Measurements from ENCODE around the gene TFAP2A. TPM values are rescaled to one million over a fixed set of nuclear protein-coding genes. Genes with fewer than 3 reads are reported as not detected.

TFAP2A gene
- total RNA-seq, 4 donors from 2014 or later = 0.20 to 1.2 (median 0.66) TPM; not detected in 1

DNA sequence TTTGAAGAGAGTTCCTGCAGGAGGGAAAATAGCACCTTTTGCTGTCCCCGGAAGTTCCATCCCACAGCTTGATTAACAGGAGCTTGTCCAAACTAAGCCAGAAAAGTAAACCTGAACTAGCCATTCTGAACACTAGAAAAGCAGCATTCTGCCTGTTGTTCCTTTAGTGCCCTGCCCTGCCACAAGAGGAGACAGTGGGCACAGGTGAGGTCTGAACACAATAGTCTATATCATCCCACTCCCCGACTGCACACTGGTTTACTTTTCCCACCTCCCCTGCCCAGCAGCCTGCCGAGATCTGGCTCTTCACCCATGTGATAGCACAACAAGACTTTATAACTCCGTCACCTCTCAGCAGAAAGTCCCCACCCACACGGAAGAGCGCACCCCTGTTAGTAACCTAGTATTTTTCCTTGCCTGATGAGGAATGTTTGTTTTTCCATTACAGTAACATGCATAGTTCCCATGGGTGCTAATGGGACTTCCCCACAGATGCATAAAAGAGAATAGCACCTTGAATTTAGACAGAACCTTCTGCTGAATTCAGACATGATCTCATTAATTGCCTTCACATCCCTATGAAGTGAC is 59.7 kb downstream of the TFAP2A start:
- H3K36me3 ChIP-seq = no peaks in the 10 kb centered on the region
- TF ChIP-seq, protein P1, sequence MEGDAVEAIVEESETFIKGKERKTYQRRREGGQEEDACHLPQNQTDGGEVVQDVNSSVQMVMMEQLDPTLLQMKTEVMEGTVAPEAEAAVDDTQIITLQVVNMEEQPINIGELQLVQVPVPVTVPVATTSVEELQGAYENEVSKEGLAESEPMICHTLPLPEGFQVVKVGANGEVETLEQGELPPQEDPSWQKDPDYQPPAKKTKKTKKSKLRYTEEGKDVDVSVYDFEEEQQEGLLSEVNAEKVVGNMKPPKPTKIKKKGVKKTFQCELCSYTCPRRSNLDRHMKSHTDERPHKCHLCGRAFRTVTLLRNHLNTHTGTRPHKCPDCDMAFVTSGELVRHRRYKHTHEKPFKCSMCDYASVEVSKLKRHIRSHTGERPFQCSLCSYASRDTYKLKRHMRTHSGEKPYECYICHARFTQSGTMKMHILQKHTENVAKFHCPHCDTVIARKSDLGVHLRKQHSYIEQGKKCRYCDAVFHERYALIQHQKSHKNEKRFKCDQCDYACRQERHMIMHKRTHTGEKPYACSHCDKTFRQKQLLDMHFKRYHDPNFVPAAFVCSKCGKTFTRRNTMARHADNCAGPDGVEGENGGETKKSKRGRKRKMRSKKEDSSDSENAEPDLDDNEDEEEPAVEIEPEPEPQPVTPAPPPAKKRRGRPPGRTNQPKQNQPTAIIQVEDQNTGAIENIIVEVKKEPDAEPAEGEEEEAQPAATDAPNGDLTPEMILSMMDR (IDR thresholded peaks at IDR 0.05) = no peak
- no peak for TF ChIP-seq EP300 (IDR thresholded peaks at IDR 0.05)
- no peak for TF ChIP-seq POLR2A (IDR thresholded peaks at IDR 0.05)
- no peak overlapping the region for H3K27ac ChIP-seq
- H3K9me3 ChIP-seq = peaks cover 0 to 8% (median 0%) of the 10 kb centered on the region in 4 donors
- no peak for DNase-seq (ENCODE audit: low spot score in 2 of 2)
- no peaks in the 10 kb centered on the region for H3K27me3 ChIP-seq
- no peak overlapping the region for H3K4me3 ChIP-seq
- no peaks in the 10 kb centered on the region for H3K4me1 ChIP-seq
- 55 to 73% methylated on average over 6 of the region's 6 CpGs for WGBS, 2 donors

DNA sequence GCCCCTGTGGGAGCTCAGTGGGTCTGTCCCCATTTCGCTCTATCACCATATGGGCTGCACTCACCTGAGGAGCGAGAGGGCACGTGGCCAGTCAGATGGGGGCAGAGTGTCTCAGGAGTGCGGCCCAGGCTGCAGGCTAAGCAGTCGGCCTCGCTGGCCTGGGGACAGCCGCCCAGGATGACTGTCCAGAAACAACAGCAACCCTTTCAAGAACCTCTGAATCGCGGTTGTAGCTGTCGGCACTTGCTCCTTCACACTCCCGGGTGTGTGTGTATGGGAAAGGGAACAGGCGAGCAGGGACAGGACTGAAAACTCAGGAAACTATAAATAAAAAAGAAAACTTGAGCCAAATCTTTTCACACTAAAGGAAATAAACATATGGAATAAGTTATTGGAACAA is 63.1 kb downstream of the TFAP2A start:
- TF ChIP-seq, protein P1 (IDR thresholded peaks at IDR 0.05) = no peak
- TF ChIP-seq EP300 (IDR thresholded peaks at IDR 0.05) = no peak
- no peak for TF ChIP-seq POLR2A (IDR thresholded peaks at IDR 0.05)
- H3K36me3 ChIP-seq = no peaks in the 10 kb centered on the region
- 52% methylated on average over 12 of the region's 12 CpGs for WGBS, 2 donors
- H3K9me3 ChIP-seq = peaks cover 0 to 8% (median 0%) of the 10 kb centered on the region in 4 donors
- H3K4me1 ChIP-seq = no peaks in the 10 kb centered on the region
- no peak overlapping the region for H3K4me3 ChIP-seq
- no peaks in the 10 kb centered on the region for H3K27me3 ChIP-seq
- DNase-seq (ENCODE audit: low spot score in 2 of 2) = no peak
- H3K27ac ChIP-seq = no peak overlapping the region

DNA sequence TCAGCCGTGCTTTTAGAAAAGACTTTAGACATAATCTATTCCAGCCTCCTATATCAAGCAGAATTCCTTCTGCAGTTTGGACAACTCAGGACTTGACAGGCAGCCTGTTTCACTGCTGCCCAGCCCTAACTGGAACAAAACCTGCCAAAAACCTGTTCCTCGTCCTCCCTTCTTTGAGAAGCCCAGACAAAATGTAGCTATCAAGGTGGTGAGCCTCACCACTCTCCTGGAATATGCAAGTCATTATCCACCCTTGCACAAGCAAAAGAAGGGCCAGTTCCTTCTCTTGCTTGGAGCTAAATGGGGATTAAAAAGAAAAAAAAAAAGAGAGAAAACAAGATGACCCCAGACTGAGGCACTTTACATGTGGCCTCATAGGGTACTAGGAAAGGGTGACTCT is 64.2 kb downstream of the TFAP2A start:
- Histone ChIP-seq H3K36me3 (no peaks in the 10 kb centered on the region), H3K9me3 (peaks cover 0 to 8% (median 0%) of the 10 kb centered on the region in 4 donors), H3K4me3 (no peak overlapping the region), H3K4me1 (no peaks in the 10 kb centered on the region), H3K27ac (no peak overlapping the region), H3K27me3 (no peaks in the 10 kb centered on the region)
- TF ChIP-seq POLR2A (IDR thresholded peaks at IDR 0.05) = no peak
- TF ChIP-seq, protein P1 (IDR thresholded peaks at IDR 0.05) = no peak
- WGBS, 2 donors = 82 to 84% methylated on average over 2 of the region's 2 CpGs
- DNase-seq (ENCODE audit: low spot score in 2 of 2) = no peak

DNA sequence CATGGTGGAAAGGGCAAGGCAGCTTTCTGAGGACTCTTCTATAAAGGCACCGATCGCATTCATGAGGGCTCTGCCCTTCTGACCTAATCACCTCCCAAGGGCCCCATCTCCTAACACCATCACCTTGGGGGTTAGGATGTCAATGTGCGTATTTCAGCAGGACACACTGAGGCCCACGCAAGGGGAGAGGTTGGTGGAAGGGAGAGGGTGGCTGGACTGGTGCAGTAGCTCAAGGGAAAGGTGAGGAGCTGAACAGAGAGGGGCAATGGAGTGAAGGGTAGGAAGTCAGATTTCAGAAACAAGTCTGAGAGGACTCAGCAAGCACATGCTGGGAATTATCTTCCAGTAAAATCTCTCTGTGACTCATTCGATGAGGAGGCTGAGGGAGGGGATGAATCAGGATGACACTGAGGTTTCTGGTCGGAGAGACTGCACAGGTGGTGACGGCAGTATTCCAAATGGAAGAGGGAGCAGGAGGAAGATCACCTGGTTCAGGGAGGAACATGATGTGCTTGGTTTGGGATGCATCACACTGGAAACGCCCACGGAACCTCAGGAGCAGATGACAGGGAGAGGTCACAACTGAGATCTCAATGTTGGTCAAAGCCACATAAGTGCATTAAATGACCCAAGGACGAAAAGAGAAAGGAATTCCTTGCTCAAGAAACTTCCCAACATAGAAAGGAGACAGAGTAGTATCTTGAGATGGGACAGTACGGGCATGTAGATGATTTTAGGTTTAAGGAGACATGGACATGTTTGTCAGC is 67.1 kb downstream of the TFAP2A start:
- no peak for DNase-seq (ENCODE audit: low spot score in 2 of 2)
- Histone ChIP-seq H3K27ac (no peak overlapping the region), H3K36me3 (no peaks in the 10 kb centered on the region), H3K27me3 (no peaks in the 10 kb centered on the region), H3K4me3 (no peak overlapping the region), H3K9me3 (no peaks in the 10 kb centered on the region), H3K4me1 (no peaks in the 10 kb centered on the region)
- 89 to 91% methylated on average over 11 of the region's 11 CpGs for WGBS, 2 donors
- TF ChIP-seq POLR2A (IDR thresholded peaks at IDR 0.05) (no peak), EP300 (IDR thresholded peaks at IDR 0.05) (no peak)
- TF ChIP-seq, protein P1 (IDR thresholded peaks at IDR 0.05) = no peak

Small RNA genes within 50 kb of the gene (small RNA-seq; reads per million reads assigned to genes)
- not detected for gene MIR5689

Other genes with a start within 250 kb of the TFAP2A start
- gene GCNT2, start 106.3 kb upstream of the TFAP2A start, total RNA-seq = 1 to 10 TPM in 3 of 4 donors, under 1 TPM in 1; 0.78 to 3.5 (median 2.5) TPM